Chondrocyte (in vitro differentiated cells): ENCODE results near the gene FUCA1. TPM values are rescaled to one million over a fixed set of nuclear protein-coding genes. Genes with fewer than 3 reads are reported as not detected.
A peak's percentile ranks its signal among the peaks of the same experiment; 100 is the strongest.
"Not testable (repeated sequence)": the region's sequence is repeated elsewhere in the genome, so short reads cannot be mapped to it uniquely, and the experiment has no call there.

Source experiments
- DNase-seq: peaks from one replicate; pipeline ENCODE4 v3.0.0; 2021; ENCODE audit warnings: mixed read lengths, low spot score
- H3K27ac Mint-ChIP-seq: one replicate; pipeline ENCODE4 v1.8.0; 2021; ENCODE audit warnings: mild to moderate bottlenecking, moderate library complexity, mixed read lengths; ENCODE audit not compliant: unreplicated experiment
- H3K27me3 Mint-ChIP-seq: 2 replicates; pipeline ENCODE4 v1.8.0; 2021; ENCODE audit warnings: low read depth, mixed read lengths
- H3K36me3 Mint-ChIP-seq: 2 replicates; pipeline ENCODE4 v1.8.0; 2021; ENCODE audit warnings: low read depth, mixed read lengths
- H3K4me1 Mint-ChIP-seq: 2 replicates; pipeline ENCODE4 v1.8.0; 2021; ENCODE audit warnings: low read depth, mild to moderate bottlenecking, mixed read lengths
- H3K4me3 Mint-ChIP-seq: one replicate; pipeline ENCODE4 v1.8.0; 2021; ENCODE audit warnings: mild to moderate bottlenecking, moderate library complexity, mixed read lengths; ENCODE audit not compliant: unreplicated experiment
- H3K9me3 Mint-ChIP-seq: 2 replicates; pipeline ENCODE4 v1.8.0; 2021; ENCODE audit warnings: low read depth, mixed read lengths
- CTCF ChIP-seq: fragments of 200-600 bp; sonication (generic); IDR thresholded peaks from 2 replicates; pipeline ENCODE4 v1.5.0; 2021; ENCODE audit warnings: antibody characterized with exemption, mild to moderate bottlenecking, moderate library complexity
- total RNA-seq: library from RNA; stranded (reverse); gene quantifications from 3 replicates; pipeline ENCODE4 v1.2.1, GENCODE V29; 2021

FUCA1 gene
- total RNA-seq, 1 donor from 2014 or later = 15.6 TPM

DNA sequence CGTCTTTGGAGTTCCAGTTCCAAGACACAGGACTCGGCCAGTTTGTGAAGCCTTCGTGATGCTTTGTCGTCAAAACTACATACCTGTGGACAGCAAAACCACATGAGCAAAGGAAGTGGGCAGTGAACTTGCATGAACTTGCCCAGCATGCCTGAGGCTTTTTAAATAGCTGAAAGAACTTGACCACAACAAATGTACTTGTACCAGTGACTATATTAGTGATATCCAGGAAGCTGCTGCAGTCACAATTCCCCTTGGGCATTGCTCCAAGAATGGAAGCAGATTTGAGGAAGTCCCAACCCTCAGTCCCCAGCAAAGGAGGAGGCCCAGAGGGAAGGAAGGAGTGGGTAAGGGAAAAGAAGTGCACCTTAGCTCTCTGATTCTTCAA, 2.6 kb downstream of the FUCA1 start:
- no peak for TF ChIP-seq CTCF
- no peak for DNase-seq
- Mint-ChIP-seq H3K4me3 (no peak overlapping the region), H3K4me1 (peaks cover 20% of the 10 kb centered on the region), H3K27me3 (peaks cover 8% of the 10 kb centered on the region), H3K27ac (no peak overlapping the region), H3K36me3 (peaks cover 12% of the 10 kb centered on the region), H3K9me3 (no peaks in the 10 kb centered on the region)

- Mint-ChIP-seq H3K27me3 (peaks cover 8% of the 10 kb centered on the region), H3K4me3 (no peak overlapping the region), H3K9me3 (no peaks in the 10 kb centered on the region), H3K27ac (no peak overlapping the region), H3K36me3 (peaks cover 12% of the 10 kb centered on the region), H3K4me1 (peaks cover 20% of the 10 kb centered on the region)
- no peak for DNase-seq
- no peak for TF ChIP-seq CTCF
These were observed 3.1 kb downstream of the FUCA1 start for GRCh38 chr1:23864801-23865542.

DNA sequence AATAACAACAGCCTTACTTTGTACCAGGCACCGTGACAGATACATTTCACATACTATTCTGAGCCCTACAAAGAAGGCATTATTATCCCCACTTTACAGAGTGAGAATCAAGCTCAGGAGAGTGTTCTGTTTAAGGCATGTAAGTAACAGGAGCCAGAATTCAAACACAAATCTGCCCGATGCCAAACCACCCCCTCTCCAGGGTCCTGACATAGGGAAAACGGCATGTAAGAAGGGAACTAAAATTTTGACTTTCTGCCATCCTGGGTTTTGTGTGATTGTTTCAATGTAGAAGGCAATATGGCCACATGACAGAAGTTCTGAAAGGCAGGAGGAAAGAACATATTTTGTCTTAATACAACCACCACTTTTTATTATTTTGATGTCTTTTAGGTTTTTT, 5.5 kb downstream of the FUCA1 start:
- no peak for TF ChIP-seq CTCF
- no peaks in the 10 kb centered on the region for H3K27me3 Mint-ChIP-seq
- no peaks in the 10 kb centered on the region for H3K9me3 Mint-ChIP-seq

DNA sequence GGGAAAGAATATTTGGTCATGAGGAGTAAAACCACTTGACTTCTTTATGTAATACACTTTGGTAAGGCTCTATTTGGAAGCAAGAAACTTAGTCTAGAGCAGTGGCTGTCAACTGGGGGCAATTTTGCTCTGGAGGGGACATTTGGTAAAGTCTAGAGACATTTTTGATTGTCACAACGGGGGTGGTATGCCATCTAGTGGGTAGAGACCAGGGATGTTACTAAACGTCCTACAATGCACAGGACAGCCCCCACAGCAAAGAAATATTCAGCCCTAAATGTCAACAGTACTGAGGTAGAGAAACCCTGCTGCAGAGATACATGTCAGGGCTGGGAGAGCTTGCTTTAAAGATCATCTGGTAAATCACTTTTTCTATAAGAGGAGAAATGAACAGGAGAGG, 13.5 kb downstream of the FUCA1 start:
- Mint-ChIP-seq H3K4me1 (no peaks in the 10 kb centered on the region), H3K9me3 (no peaks in the 10 kb centered on the region), H3K4me3 (no peak overlapping the region), H3K27me3 (no peaks in the 10 kb centered on the region), H3K36me3 (peaks cover 7% of the 10 kb centered on the region), H3K27ac (no peak overlapping the region)
- DNase-seq = no peak
- TF ChIP-seq CTCF = peak; percentile 67

More for the DNA sequence above, 5.5 kb downstream of the FUCA1 start:
- no peak overlapping the region for H3K4me3 Mint-ChIP-seq
- peaks cover 11% of the 10 kb centered on the region for H3K4me1 Mint-ChIP-seq
- no peak for DNase-seq
- peaks cover 14% of the 10 kb centered on the region for H3K36me3 Mint-ChIP-seq
- H3K27ac Mint-ChIP-seq = no peak overlapping the region

- H3K27ac Mint-ChIP-seq, H3K9me3 Mint-ChIP-seq, H3K4me3 Mint-ChIP-seq, H3K27me3 Mint-ChIP-seq, H3K36me3 Mint-ChIP-seq, DNase-seq, H3K4me1 Mint-ChIP-seq: not testable (repeated sequence)
These were observed 15.0 kb downstream of the FUCA1 start for GRCh38 chr1:23853124-23853523.

GRCh38 chr1:23851406-23851805, 16.7 kb downstream of the FUCA1 start:
- Mint-ChIP-seq H3K36me3 (peaks cover 21% of the 10 kb centered on the region), H3K9me3 (peaks cover 11% of the 10 kb centered on the region)
- DNase-seq, H3K4me1 Mint-ChIP-seq, H3K27me3 Mint-ChIP-seq, H3K4me3 Mint-ChIP-seq, H3K27ac Mint-ChIP-seq: not testable (repeated sequence)
